ENCODE results near the gene CPN2. TPM values are rescaled to one million over a fixed set of nuclear protein-coding genes. Genes with fewer than 3 reads are reported as not detected.

The CPN2 gene
- total RNA-seq, 4 donors from 2014 or later = not detected

DNA sequence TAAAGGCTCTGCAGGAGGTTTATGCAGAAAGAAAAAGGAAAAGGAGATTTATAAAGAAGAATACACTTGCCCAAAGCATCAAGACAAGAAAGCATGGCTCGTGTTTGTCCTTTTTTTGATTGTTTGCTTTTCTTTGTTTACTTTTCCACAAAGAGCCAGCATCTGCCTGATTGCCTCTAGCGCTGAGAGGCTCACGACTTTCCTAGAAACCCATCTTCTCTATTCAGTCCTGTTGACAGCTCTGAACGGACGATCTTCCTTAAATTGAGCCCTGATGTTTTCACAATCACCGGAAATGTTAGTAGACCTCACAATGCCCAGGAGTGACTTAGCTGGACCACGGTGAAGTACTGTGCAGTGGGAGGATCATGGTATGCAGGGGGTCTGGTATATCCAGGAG is 35.5 kb upstream of the CPN2 start:
- DNase-seq (ENCODE audit: low spot score in 2 of 2) = no peak
- 52 to 70% methylated on average over 7 of the region's 7 CpGs for WGBS, 2 donors
- Histone ChIP-seq H3K4me1 (no peaks in the 10 kb centered on the region), H3K4me3 (no peak overlapping the region), H3K27me3 (peaks cover 0 to 1% of the 10 kb centered on the region in 2 donors), H3K27ac (no peak overlapping the region), H3K9me3 (peaks cover 0 to 9% (median 4%) of the 10 kb centered on the region in 4 donors), H3K36me3 (no peaks in the 10 kb centered on the region)
- TF ChIP-seq POLR2A (IDR thresholded peaks at IDR 0.05) = no peak
- no peak for TF ChIP-seq CTCF (IDR thresholded peaks at IDR 0.05)
- no peak for TF ChIP-seq EP300 (IDR thresholded peaks at IDR 0.05)

DNA sequence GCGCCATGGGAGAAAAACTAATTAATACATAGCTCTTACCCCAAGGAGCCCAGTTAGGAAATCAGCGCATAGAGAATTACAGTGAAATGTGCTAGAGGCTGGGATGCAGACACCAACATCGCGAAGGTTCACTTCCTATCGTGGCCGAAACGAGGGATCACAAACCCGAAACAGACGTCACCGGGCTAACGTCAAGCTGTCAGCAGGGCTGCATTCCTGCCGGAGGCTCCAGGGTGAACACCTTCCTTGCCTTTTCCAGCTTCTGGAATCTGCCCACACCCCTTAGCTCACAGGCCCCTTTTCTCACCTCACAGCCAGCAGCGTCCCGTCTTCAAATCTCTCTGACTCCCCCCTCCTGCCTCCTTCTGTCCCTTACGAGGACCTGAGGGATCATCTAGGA is 34.9 kb upstream of the CPN2 start:
- WGBS, 2 donors = 80 to 84% methylated on average over 15 of the region's 15 CpGs
- DNase-seq (ENCODE audit: low spot score in 2 of 2) = no peak

GRCh38 chr3:194384569-194385001 is 33.5 kb upstream of the CPN2 start:
- H3K4me1 ChIP-seq = peaks cover 0 to 6% (median 0%) of the 10 kb centered on the region in 4 donors
- DNase-seq (ENCODE audit: low spot score in 2 of 2) = no peak
- H3K4me3 ChIP-seq = no peak overlapping the region
- H3K27me3 ChIP-seq = peaks cover 0 to 4% of the 10 kb centered on the region in 2 donors
- TF ChIP-seq POLR2A (IDR thresholded peaks at IDR 0.05) (no peak), CTCF (IDR thresholded peaks at IDR 0.05) (no peak), EP300 (IDR thresholded peaks at IDR 0.05) (no peak)
- no peaks in the 10 kb centered on the region for H3K36me3 ChIP-seq
- H3K27ac ChIP-seq = no peak overlapping the region
- 90 to 92% methylated on average over 12 of the region's 12 CpGs for WGBS, 2 donors
- H3K9me3 ChIP-seq = no peaks in the 10 kb centered on the region

More for the DNA sequence above, 34.9 kb upstream of the CPN2 start:
- TF ChIP-seq EP300 (IDR thresholded peaks at IDR 0.05) (no peak), CTCF (IDR thresholded peaks at IDR 0.05) (no peak), POLR2A (IDR thresholded peaks at IDR 0.05) (no peak)
- Histone ChIP-seq H3K9me3 (peaks cover 0 to 6% (median 3%) of the 10 kb centered on the region in 4 donors), H3K36me3 (no peaks in the 10 kb centered on the region), H3K4me3 (no peak overlapping the region), H3K27me3 (peaks cover 0 to 4% of the 10 kb centered on the region in 2 donors), H3K27ac (no peak overlapping the region), H3K4me1 (peaks cover 0 to 6% (median 0%) of the 10 kb centered on the region in 4 donors)

DNA sequence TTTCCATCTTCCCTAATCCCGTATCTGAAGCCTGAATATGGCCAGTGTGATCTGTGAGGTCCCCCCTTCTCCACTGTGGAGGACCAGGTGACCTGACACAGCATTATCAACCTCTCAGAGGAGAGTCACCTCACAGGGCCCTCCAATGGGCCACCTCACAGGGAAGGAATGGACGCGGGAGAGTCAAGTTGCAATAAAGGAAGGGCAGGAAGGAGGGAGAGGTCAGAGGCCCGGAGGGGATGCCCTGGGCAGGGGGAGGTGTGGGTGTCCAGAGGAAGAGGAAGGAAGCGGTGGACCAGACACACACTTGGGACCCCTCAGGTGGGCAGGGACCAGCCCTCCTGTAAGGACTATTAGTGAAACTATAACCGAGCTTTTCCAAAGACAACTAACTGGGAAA is 33.0 kb upstream of the CPN2 start:
- no peak for DNase-seq (ENCODE audit: low spot score in 2 of 2)
- no peaks in the 10 kb centered on the region for H3K36me3 ChIP-seq

More for the DNA sequence above, 33.0 kb upstream of the CPN2 start:
- 76 to 77% methylated on average over 6 of the region's 6 CpGs for WGBS, 2 donors
- TF ChIP-seq CTCF (IDR thresholded peaks at IDR 0.05) (no peak), POLR2A (IDR thresholded peaks at IDR 0.05) (no peak), EP300 (IDR thresholded peaks at IDR 0.05) (no peak)
- Histone ChIP-seq H3K4me3 (no peak overlapping the region), H3K27me3 (peaks cover 0 to 4% of the 10 kb centered on the region in 2 donors), H3K4me1 (peaks cover 0 to 6% (median 0%) of the 10 kb centered on the region in 4 donors), H3K27ac (no peak overlapping the region), H3K9me3 (no peaks in the 10 kb centered on the region)

Data from tibial nerve (tissue), 4 donors.